T-helper 2 cell treated with Interferon-gamma antibody and Interleukin-4, amounts not matched to agents 5 μg/mL and 100 μg/mL, for 36 hours (primary cell): Measurements from ENCODE around the gene CHMP4A.

Experiments used
- DNase-seq: peaks from one replicate; pipeline ENCODE4 v3.0.0; 2021; ENCODE audit warnings: low spot score
- H3K27ac Mint-ChIP-seq: one replicate; pipeline ENCODE4 v1.8.0; 2021; ENCODE audit warnings: mild to moderate bottlenecking, mixed read lengths
- H3K27me3 Mint-ChIP-seq: one replicate; pipeline ENCODE4 v1.8.0; 2021; ENCODE audit warnings: low read depth, mixed read lengths
- H3K36me3 Mint-ChIP-seq: one replicate; pipeline ENCODE4 v1.8.0; 2021; ENCODE audit warnings: low read depth, mixed read lengths
- H3K4me1 Mint-ChIP-seq: one replicate; pipeline ENCODE4 v1.8.0; 2021; ENCODE audit warnings: low read depth, mixed read lengths
- H3K4me3 Mint-ChIP-seq: one replicate; pipeline ENCODE4 v1.8.0; 2022; ENCODE audit warnings: mild to moderate bottlenecking, moderate library complexity, mixed read lengths
- H3K9me3 Mint-ChIP-seq: one replicate; pipeline ENCODE4 v1.8.0; 2021; ENCODE audit warnings: mixed read lengths

CHMP4A gene

DNA sequence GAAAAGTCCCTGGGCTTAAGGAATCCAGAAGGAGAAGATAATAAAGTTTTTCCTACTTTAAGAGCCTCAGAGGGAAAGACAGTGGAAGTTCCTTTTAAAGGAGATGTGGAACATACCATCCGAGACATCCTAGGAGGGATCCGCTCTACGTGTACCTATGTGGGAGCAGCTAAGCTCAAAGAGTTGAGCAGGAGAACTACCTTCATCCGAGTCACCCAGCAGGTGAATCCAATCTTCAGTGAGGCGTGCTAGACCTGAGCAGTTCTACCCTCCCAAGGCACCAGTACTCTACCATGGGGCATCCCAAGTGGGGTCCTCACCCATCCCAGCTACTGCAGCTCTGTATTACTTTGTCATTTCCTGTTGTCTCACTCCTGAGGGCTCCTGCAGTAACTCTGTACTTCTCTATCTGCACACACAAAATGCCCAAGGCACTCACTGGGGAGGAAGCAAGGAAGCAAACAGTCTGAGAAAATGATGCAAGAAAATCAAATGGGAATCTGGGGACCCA is 25.3 kb upstream of the CHMP4A start:
- H3K4me3 Mint-ChIP-seq, result no peak overlapping the region
- H3K4me1 Mint-ChIP-seq, result peaks cover 49% of the 10 kb centered on the region
- H3K36me3 Mint-ChIP-seq, result peaks cover 70% of the 10 kb centered on the region
- no peak for DNase-seq
- H3K27me3 Mint-ChIP-seq, result no peaks in the 10 kb centered on the region
- H3K9me3 Mint-ChIP-seq, result no peaks in the 10 kb centered on the region
- H3K27ac Mint-ChIP-seq, result peak overlapping the region; percentile 13

DNA sequence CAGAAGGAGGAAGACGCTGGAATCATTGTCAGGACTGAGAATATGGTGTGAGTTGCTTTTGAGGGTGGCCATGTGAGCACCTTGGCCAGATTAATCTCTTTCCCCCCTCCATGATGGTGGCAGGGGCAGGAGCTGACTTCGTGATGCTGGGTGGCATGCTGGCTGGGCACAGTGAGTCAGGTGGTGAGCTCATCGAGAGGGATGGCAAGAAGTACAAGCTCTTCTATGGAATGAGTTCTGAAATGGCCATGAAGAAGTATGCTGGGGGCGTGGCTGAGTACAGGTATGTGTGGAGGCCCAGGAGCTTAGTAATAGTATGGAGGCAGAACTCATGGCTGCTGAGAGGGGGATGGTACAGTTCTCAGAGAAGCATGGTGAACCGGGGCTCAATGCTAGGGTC is 24.8 kb upstream of the CHMP4A start:
- Mint-ChIP-seq H3K4me1 (peaks cover 53% of the 10 kb centered on the region), H3K27me3 (no peaks in the 10 kb centered on the region), H3K36me3 (peaks cover 70% of the 10 kb centered on the region), H3K27ac (peak overlapping the region; percentile 13), H3K4me3 (no peak overlapping the region), H3K9me3 (no peaks in the 10 kb centered on the region)
- no peak for DNase-seq

DNA sequence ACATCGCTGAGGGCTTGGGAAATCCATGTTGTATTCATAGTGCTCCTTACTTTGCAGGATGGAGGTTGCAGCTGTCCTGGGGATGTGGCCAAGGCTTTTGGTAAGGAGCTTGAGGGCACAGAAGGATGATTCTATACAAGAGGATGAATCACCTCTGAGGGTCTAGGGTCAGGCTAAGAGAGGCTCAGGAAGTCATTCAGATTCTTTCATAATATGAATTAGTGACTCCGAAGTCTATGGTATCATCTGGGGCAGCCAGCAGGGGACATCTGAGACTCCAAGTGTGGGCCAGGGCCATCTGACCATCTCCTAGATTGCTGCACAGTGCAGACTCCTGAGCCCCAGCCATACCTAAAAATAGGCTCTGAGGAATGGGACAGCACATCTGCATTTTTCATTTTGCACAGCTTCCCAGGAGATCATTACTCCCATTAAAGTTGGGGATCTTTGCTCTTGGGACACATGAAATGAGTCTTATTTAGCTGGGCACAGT is 24.2 kb upstream of the CHMP4A start:
- no peak overlapping the region for H3K27ac Mint-ChIP-seq
- no peaks in the 10 kb centered on the region for H3K27me3 Mint-ChIP-seq
- H3K9me3 Mint-ChIP-seq, result no peaks in the 10 kb centered on the region
- peaks cover 70% of the 10 kb centered on the region for H3K36me3 Mint-ChIP-seq
- H3K4me1 Mint-ChIP-seq, result peaks cover 53% of the 10 kb centered on the region
- no peak overlapping the region for H3K4me3 Mint-ChIP-seq
- no peak for DNase-seq

DNA sequence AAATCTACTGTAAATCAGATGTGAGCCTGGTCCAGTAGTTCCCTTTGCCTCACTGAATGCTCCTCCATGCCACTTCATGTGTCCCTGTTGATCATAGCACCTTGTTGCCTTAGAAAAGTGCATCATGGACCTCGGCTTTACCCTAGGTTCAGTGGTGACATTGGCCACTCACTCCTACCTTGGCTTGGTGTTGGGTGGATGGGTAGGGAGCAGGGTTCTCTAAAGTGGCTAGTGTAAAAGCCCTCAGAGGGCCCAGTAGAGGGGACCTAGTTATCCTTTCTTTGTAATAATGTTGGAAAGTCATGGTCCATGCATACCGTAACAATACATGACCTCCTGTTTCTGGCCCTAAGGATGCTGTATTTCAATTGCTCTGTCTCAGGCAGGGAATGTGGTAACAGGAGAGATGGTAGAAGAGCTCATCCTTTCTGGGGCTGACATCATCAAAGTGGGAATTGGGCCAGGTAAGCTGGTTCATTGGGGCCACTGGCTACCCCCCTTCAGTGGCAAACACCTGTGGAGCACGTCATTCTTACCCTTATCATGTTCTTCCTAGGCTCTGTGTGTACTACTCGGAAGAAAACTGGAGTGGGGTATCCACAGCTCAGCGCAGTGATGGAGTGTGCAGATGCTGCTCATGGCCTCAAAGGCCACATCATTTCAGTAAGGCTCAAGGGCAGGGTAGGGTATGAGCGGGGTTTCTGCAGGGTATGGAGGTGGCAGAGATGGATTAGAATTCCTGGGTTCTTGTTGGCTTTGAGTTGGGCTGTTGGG is 23.6 kb upstream of the CHMP4A start:
- DNase-seq, result no peak
- no peaks in the 10 kb centered on the region for H3K27me3 Mint-ChIP-seq
- H3K4me1 Mint-ChIP-seq, result peaks cover 53% of the 10 kb centered on the region
- H3K9me3 Mint-ChIP-seq, result no peaks in the 10 kb centered on the region
- peaks cover 69% of the 10 kb centered on the region for H3K36me3 Mint-ChIP-seq
- no peak overlapping the region for H3K4me3 Mint-ChIP-seq
- peak overlapping the region; percentile 21 for H3K27ac Mint-ChIP-seq

DNA sequence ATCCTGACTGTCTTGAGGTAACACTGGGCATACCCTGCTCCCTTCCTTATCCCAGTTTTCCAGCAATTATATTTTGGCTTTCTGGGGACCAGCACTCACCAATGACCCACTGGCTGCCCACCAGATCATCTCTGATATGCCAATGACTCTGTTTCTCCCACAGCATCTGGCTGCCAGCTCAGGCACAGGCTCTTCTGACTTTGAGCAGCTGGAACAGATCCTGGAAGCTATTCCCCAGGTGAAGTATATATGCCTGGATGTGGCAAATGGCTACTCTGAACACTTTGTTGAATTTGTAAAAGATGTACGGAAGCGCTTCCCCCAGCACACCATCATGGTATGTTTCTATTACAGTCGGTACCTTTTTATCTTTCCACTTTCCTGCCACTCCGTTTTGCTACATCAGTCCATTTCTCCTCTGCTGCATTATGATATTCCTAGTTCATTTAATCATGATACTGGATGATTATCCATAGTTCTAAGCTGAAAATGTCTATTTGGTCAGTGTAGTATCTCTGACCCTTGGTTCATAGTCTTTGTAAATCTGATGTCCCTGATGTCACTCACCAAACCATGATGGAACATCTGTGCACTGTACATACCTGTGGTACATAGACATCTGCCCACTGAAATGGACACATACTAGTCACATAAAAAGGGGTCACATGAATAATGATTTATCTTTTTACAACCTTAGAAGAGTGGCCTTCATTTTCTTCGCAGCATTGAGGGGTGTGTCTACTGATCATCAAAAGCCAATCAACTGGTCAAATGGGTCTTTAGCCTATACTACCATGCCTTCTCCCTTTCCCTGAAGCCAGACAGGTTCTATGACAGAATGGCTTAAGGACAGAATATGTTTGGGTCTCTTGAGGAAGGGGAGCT is 22.8 kb upstream of the CHMP4A start:
- no peak for DNase-seq
- Mint-ChIP-seq H3K27ac (peak overlapping the region; percentile 32), H3K4me3 (no peak overlapping the region), H3K4me1 (peaks cover 56% of the 10 kb centered on the region), H3K27me3 (no peaks in the 10 kb centered on the region), H3K9me3 (no peaks in the 10 kb centered on the region), H3K36me3 (peaks cover 68% of the 10 kb centered on the region)

DNA sequence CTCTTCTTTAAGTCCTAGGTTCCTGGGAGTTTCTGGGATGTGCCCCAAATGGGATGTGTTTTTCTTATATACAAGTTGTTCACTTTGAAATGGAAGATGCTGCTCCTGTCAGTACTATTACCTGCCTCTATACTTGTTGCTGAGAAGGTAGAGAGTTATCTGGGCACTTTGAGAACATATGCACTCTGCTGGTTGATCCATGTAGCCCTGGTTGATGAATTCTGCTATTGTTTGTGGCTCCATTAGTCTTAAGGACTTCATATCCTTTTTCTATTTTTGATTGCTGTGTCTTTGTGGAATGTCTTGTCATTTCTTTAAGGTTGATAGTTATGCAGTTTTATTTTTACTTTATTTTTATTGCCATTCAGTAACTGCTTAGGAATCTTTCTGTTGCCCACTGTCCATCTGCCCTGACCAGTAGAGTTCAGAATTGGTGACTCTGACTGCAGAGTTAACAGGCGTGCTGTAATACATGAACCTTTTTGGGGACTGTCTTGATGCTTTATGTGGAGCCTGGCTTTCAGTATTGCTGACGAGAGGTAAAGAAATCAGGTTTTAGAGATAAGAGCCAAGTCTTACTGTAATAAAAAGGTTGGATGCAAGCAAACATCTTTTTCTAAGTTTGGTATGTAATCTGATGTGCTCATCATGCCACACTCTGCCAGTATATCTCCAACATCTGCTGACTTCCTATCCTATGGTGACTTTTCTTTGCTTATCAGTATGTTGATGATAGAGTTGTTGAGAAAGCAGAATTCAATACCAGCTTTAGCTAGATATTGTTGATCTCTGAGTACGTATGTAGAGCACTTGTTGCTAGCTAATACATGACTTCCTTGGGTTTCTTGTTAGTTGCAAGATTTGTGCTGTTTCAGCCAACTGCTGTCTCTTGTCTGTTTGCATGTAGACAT is 21.1 kb upstream of the CHMP4A start:
- Mint-ChIP-seq H3K9me3 (no peaks in the 10 kb centered on the region), H3K4me1 (peaks cover 45% of the 10 kb centered on the region), H3K36me3 (peaks cover 52% of the 10 kb centered on the region), H3K27me3 (no peaks in the 10 kb centered on the region), H3K4me3 (peak overlapping the region; percentile 95), H3K27ac (peak overlapping the region; percentile 82)
- DNase-seq, result no peak

DNA sequence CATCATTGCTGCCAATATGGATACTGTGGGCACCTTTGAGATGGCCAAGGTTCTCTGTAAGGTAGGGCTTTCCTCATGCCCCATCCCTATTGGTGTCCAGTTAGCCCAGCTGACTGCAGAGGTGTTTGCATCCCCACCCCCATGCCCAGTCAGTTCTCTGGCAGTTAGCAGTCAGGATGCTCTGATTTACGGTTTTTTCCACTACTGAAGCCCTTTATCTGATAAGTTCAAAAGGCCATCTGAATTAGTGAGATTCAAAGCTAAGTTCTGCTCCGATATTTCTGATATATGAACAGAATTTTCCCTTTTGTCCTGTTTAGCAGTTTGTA is 20.2 kb upstream of the CHMP4A start:
- peaks cover 39% of the 10 kb centered on the region for H3K4me1 Mint-ChIP-seq
- H3K36me3 Mint-ChIP-seq, result peaks cover 43% of the 10 kb centered on the region
- DNase-seq, result no peak

DNA sequence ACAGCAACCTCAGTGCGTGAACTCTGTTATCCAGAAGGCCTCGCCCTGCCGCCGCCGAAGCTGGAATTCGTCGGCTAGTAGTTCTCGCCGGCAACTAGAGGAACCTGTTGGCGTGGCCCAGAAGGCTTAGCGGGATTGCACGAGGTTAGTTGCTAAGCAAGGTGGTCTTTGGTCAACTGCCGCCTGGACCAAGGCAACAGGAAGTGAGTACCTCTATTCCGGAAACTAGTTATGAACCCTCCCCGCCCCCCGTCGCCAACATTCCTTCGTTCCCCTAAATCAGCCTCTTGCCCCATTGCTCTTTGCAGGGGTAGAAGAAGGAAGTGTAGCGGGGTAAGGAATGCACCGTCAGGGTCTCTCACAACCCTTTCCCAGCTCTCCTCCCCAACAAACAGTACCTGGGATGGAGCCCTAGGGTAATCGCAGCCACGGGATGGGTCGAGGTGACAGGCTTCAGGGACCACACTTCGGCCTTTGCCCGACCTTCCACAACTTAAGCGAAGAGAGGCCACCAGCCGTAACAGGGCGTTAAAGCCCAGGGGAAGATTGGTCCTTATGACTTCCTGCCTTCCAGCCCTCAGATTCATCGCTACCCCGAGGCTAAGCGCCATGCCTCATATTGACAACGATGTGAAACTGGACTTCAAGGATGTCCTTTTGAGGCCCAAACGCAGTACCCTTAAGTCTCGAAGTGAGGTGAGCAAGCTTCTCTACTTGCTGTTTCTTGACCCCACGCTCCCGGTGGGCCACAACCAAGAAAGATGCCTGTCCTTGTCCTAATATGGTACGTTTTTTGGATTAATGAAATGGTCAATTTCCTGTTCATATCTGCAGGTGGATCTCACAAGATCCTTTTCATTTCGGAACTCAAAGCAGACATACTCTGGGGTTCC is 19.6 kb upstream of the CHMP4A start, which contains the start of gene GMPR2:
Gene GMPR2, plus strand, starts transcription at position 285 of the 893 bp plus-strand sequence. Its CDS starts 325 bp downstream, at position 610.
- no peaks in the 10 kb centered on the region for H3K27me3 Mint-ChIP-seq
- H3K27ac Mint-ChIP-seq, result peak within 1 kb of the TSS; percentile 94
- peaks cover 38% of the 10 kb centered on the region for H3K36me3 Mint-ChIP-seq
- no peak for DNase-seq
- H3K4me3 Mint-ChIP-seq, result peak within 1 kb of the TSS; percentile 95
- no peaks in the 10 kb centered on the region for H3K9me3 Mint-ChIP-seq
- peaks cover 33% of the 10 kb centered on the region for H3K4me1 Mint-ChIP-seq

More for the DNA sequence above, 20.2 kb upstream of the CHMP4A start:
- Mint-ChIP-seq H3K9me3 (no peaks in the 10 kb centered on the region), H3K4me3 (peak overlapping the region; percentile 95), H3K27ac (peak overlapping the region; percentile 94), H3K27me3 (no peaks in the 10 kb centered on the region)

DNA sequence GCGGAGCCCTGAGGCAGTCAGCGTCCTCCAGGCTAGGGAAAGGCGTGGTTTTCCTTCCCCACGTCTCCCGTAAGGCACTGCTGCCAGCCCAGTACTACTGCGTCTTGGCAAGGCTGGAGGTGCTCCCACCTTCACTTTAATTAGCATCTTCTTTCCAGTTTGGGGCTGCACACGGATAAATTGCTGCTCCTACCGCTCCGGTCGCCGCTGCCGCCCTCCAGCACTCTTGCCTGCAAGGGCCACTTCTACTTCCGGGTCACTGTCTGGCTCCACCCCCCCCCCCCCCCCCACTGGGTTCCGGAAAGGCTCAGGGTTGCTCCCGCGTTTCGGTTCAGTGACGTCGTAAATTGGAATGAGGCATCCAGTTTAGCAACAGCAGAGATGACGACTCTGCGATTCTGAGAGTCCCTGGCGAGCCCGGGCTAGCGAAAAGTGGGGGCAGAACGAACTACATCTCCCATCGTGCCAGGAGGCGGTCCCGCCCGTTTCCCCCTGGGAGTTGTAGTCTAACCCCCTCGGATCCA is 18.9 kb upstream of the CHMP4A start, which contains the start of gene NEDD8:
Gene NEDD8, minus strand, starts transcription at position 247 of the 524 bp plus-strand sequence. Its CDS starts 100 bp downstream, at position 147.
- H3K27me3 Mint-ChIP-seq, result no peaks in the 10 kb centered on the region
- DNase-seq, result peak; percentile 91
- H3K4me3 Mint-ChIP-seq, result peak within 1 kb of the TSS; percentile 95
- H3K36me3 Mint-ChIP-seq, result peaks cover 35% of the 10 kb centered on the region
- H3K27ac Mint-ChIP-seq, result peak within 1 kb of the TSS; percentile 94
- peaks cover 35% of the 10 kb centered on the region for H3K4me1 Mint-ChIP-seq
- no peaks in the 10 kb centered on the region for H3K9me3 Mint-ChIP-seq

DNA sequence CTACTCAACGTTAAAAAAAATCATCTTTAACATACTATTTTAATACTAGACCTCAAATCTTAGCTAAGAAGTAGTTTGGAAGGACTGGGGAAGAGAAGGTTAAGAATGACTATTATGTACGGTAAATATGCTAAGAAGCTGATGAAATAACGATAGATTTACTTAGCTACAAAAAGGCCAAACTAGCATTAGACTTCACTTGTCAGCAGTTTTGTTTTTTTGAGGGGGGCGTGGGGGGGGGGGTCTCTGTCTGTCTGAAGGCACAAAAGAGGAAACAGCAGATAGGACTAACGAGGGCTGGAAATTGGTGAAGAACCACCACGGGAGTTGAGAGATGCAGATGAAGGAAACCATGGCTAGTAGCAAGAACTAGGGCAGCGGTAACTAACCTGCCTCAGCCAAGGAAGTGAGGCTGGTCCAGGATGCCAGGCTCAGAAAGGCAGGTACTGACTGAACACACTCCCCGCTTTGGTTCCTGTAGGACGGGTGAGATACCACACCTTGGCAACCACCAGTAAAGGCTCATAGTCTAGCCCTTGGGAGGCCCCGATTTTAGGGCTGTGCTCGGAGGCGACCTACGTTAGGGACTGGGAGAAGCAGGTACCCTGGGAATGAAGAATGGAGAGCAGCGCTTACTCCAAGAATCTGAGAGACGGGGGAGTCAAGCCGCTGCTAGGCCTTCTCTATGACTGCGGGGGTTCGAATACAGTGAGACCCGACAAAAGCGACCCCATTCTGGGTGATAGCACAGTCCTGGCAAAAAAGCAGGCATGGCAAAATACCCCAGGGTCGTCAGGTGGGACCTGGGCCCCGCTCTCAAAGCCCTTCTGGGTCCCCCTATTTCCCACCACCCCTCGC is 18.2 kb upstream of the CHMP4A start:
- Mint-ChIP-seq H3K9me3 (no peaks in the 10 kb centered on the region), H3K4me3 (peak overlapping the region; percentile 95), H3K27ac (peak overlapping the region; percentile 94), H3K36me3 (peaks cover 32% of the 10 kb centered on the region), H3K4me1 (peaks cover 39% of the 10 kb centered on the region), H3K27me3 (no peaks in the 10 kb centered on the region)
- DNase-seq, result no peak

DNA sequence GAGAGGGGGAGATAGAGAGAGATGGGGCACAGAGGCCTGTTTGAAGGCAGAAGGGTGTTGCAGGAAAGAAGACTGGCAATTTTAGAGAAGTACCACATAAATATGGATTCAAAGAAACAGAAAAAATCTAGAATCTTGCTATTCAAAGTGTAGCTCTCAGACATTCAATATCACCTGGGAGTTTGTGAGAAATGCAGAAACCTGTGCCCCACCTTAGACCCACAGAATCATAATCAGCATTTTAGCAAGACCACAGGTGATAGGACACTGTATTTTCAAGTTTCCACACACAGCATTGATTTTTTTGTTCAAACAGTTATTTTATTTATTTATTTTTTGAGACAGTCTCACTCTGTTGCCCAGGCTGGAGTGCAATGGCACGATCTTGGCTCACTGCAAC is 15.6 kb upstream of the CHMP4A start:
- Mint-ChIP-seq H3K27me3 (no peaks in the 10 kb centered on the region), H3K4me3 (no peak overlapping the region), H3K4me1 (peaks cover 24% of the 10 kb centered on the region), H3K9me3 (no peaks in the 10 kb centered on the region), H3K27ac (no peak overlapping the region), H3K36me3 (peaks cover 10% of the 10 kb centered on the region)
- no peak for DNase-seq
